ENCODE data around the gene MTG2. TPM values are rescaled to one million over a fixed set of nuclear protein-coding genes. Genes with fewer than 3 reads are reported as not detected.

MTG2 gene
- total RNA-seq, 2 donors from 2014 or later: 40.0 to 53.0 TPM

- under 1% methylated on average over 42 of the region's 104 CpGs for WGBS
- peak overlapping the region; percentile 81 to 92 for H3K4me3 ChIP-seq
- H3K4me1 ChIP-seq (replicated peaks): peaks cover 11% of the 10 kb centered on the region
- peak in 2 of 4 experiments; percentile 13 to 25 for TF ChIP-seq CTCF (IDR thresholded peaks at IDR 0.05)
- TF ChIP-seq POLR2A (IDR thresholded peaks at IDR 0.05): peak; percentile 42
- peak; percentile 43 for TF ChIP-seq POLR2AphosphoS5 (IDR thresholded peaks at IDR 0.05)
- H3K27ac ChIP-seq: peak overlapping the region; percentile 91 to 98
- no peaks in the 10 kb centered on the region for H3K27me3 ChIP-seq (replicated peaks; ENCODE audit: insufficient read depth)
- H3K9me3 ChIP-seq: no peaks in the 10 kb centered on the region
- intact Hi-C loops (cut with DNase I): loop anchor here (2.0 to 10.0 kb wide), 4 partner anchors 21 to 241 kb away; partner anchors contain the start of genes LSM14B, OSBPL2, RPS21 and TAF4
- H3K36me3 ChIP-seq: peaks cover 3 to 8% of the 10 kb centered on the region in 2 donors
- peak; percentile 47 for DNase-seq (ENCODE audit: low spot score)
Measured at GRCh38 chr20:62143957-62144825, 38.6 kb upstream of the MTG2 start.

GRCh38 chr20:62145688-62146018 lies 37.2 kb upstream of the MTG2 start:
- intact Hi-C loops (cut with DNase I): loop anchor here (10.0 kb wide), 1 partner anchor 239 kb away; the partner anchor contains the start of gene RPS21
- Histone ChIP-seq H3K27ac (no peak overlapping the region), H3K4me3 (no peak overlapping the region), H3K27me3 (replicated peaks; ENCODE audit: insufficient read depth) (no peaks in the 10 kb centered on the region), H3K4me1 (replicated peaks) (peaks cover 7% of the 10 kb centered on the region), H3K9me3 (no peaks in the 10 kb centered on the region), H3K36me3 (no peaks in the 10 kb centered on the region)
- TF ChIP-seq CTCF (IDR thresholded peaks at IDR 0.05): no peak
- TF ChIP-seq POLR2AphosphoS5 (IDR thresholded peaks at IDR 0.05): no peak
- no peak for TF ChIP-seq POLR2A (IDR thresholded peaks at IDR 0.05)
- 92% methylated on average over 7 of the region's 7 CpGs for WGBS
- no peak for DNase-seq (ENCODE audit: low spot score)

GRCh38 chr20:62146019-62146755 lies 36.6 kb upstream of the MTG2 start:
- TF ChIP-seq POLR2AphosphoS5 (IDR thresholded peaks at IDR 0.05) (no peak), POLR2A (IDR thresholded peaks at IDR 0.05) (no peak), CTCF (IDR thresholded peaks at IDR 0.05) (no peak)
- no peaks in the 10 kb centered on the region for H3K27me3 ChIP-seq (replicated peaks; ENCODE audit: insufficient read depth)
- H3K36me3 ChIP-seq: no peaks in the 10 kb centered on the region
- WGBS: 93% methylated on average over 22 of the region's 22 CpGs
- no peak overlapping the region for H3K27ac ChIP-seq
- peaks cover 5% of the 10 kb centered on the region for H3K4me1 ChIP-seq (replicated peaks)
- intact Hi-C loops (cut with DNase I): loop anchor here (10.0 kb wide), 1 partner anchor 239 kb away; the partner anchor contains the start of gene RPS21
- DNase-seq (ENCODE audit: low spot score): no peak
- no peak overlapping the region for H3K4me3 ChIP-seq
- H3K9me3 ChIP-seq: no peaks in the 10 kb centered on the region

- peaks cover 5% of the 10 kb centered on the region for H3K4me1 ChIP-seq (replicated peaks)
- TF ChIP-seq POLR2AphosphoS5 (IDR thresholded peaks at IDR 0.05): no peak
- no peak for TF ChIP-seq CTCF (IDR thresholded peaks at IDR 0.05)
- no peak for TF ChIP-seq POLR2A (IDR thresholded peaks at IDR 0.05)
- no peak overlapping the region for H3K4me3 ChIP-seq
- H3K27ac ChIP-seq: no peak overlapping the region
- no peak for DNase-seq (ENCODE audit: low spot score)
- no peaks in the 10 kb centered on the region for H3K27me3 ChIP-seq (replicated peaks; ENCODE audit: insufficient read depth)
- intact Hi-C loops (cut with DNase I): loop anchor here (10.0 kb wide), 1 partner anchor 238 kb away; the partner anchor contains the start of gene RPS21
- WGBS: 90% methylated on average over 6 of the region's 6 CpGs
- no peaks in the 10 kb centered on the region for H3K36me3 ChIP-seq
- no peaks in the 10 kb centered on the region for H3K9me3 ChIP-seq
Measured at GRCh38 chr20:62147125-62147524, 35.7 kb upstream of the MTG2 start.
